Activated T-cell treated with anti-CD3 and anti-CD28 coated beads, Interleukin-2, amount 50 U/mL, for 24 hours (primary cell): Measurements from ENCODE around the gene ZCCHC24.

Experiments used
- DNase-seq: peaks from one replicate; pipeline ENCODE4 v3.0.0-alpha.2; 2020
- H3K27ac Mint-ChIP-seq: 2 replicates; pipeline ENCODE4 v1.8.0; 2020; ENCODE audit warnings: mild to moderate bottlenecking, mixed read lengths
- H3K27me3 Mint-ChIP-seq: 2 replicates; pipeline ENCODE4 v1.8.0; 2020; ENCODE audit warnings: mixed read lengths
- H3K36me3 Mint-ChIP-seq: 2 replicates; pipeline ENCODE4 v1.8.0; 2020; ENCODE audit warnings: low read depth, mixed read lengths
- H3K4me1 Mint-ChIP-seq: 2 replicates; pipeline ENCODE4 v1.8.0; 2020; ENCODE audit warnings: low read depth, mixed read lengths
- H3K4me3 Mint-ChIP-seq: 2 replicates; pipeline ENCODE4 v1.8.0; 2020; ENCODE audit warnings: mild to moderate bottlenecking, moderate library complexity, mixed read lengths
- H3K9me3 Mint-ChIP-seq: 2 replicates; pipeline ENCODE4 v1.8.0; 2020; ENCODE audit warnings: mixed read lengths

ZCCHC24 gene

GRCh38 chr10:79479283-79479909 lies 34.0 kb upstream of the ZCCHC24 start:
- peaks cover 16% of the 10 kb centered on the region for H3K27me3 Mint-ChIP-seq
- no peak for DNase-seq

DNA sequence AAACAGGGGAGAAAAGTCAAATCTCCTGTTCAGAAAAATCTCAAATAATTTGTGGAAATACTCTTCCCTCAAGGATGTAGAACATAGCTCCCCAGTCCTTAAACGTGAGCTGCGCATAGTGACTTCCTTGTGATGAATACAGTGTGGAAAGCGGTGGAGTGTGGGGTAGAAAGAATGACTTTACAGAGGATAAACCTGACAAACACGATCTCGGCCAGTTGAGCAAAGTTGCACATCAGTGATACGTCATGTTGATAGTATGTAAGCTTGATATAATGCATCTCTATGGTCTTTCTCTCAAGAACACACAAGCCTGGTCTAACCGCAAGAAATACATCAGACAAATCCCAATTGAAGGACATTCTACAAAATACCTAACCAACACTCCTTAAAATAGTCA lies 32.0 kb upstream of the ZCCHC24 start:
- H3K27me3 Mint-ChIP-seq: peaks cover 18% of the 10 kb centered on the region
- no peak overlapping the region for H3K4me3 Mint-ChIP-seq
- DNase-seq: no peak
- no peak overlapping the region for H3K27ac Mint-ChIP-seq
- no peaks in the 10 kb centered on the region for H3K36me3 Mint-ChIP-seq
- no peaks in the 10 kb centered on the region for H3K9me3 Mint-ChIP-seq
- H3K4me1 Mint-ChIP-seq: peaks cover 2% of the 10 kb centered on the region

More at GRCh38 chr10:79479283-79479909, 34.0 kb upstream of the ZCCHC24 start:
- Mint-ChIP-seq H3K36me3 (no peaks in the 10 kb centered on the region), H3K4me1 (peaks cover 2% of the 10 kb centered on the region), H3K4me3 (no peak overlapping the region), H3K9me3 (no peaks in the 10 kb centered on the region), H3K27ac (no peak overlapping the region)

DNA sequence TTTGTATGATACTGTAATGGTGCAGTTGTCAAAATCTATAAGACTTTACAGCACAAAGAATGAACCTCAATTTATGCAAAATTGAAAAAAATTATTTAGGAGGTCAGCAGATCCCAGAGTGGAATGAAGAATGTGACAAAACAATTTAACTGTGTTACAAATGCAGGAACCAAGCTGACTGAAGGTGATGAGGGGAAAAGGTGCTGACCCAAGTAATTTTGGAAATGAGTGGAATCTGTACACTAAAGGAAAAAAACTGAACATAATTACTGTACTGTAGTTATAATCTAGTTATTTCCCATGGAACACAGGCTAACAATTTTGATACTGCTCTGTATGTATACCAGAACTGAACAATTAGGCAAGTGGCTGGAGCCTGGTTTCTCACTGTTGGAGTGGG lies 31.2 kb upstream of the ZCCHC24 start:
- peaks cover 1% of the 10 kb centered on the region for H3K4me1 Mint-ChIP-seq
- no peaks in the 10 kb centered on the region for H3K9me3 Mint-ChIP-seq
- DNase-seq: no peak
- H3K27me3 Mint-ChIP-seq: peaks cover 18% of the 10 kb centered on the region
- no peaks in the 10 kb centered on the region for H3K36me3 Mint-ChIP-seq
- no peak overlapping the region for H3K4me3 Mint-ChIP-seq
- no peak overlapping the region for H3K27ac Mint-ChIP-seq

- no peaks in the 10 kb centered on the region for H3K36me3 Mint-ChIP-seq
- no peak overlapping the region for H3K27ac Mint-ChIP-seq
- H3K4me3 Mint-ChIP-seq: no peak overlapping the region
- peaks cover 18% of the 10 kb centered on the region for H3K27me3 Mint-ChIP-seq
- no peak for DNase-seq
- no peaks in the 10 kb centered on the region for H3K9me3 Mint-ChIP-seq
- H3K4me1 Mint-ChIP-seq: no peaks in the 10 kb centered on the region
Measured at GRCh38 chr10:79475877-79476276, 30.5 kb upstream of the ZCCHC24 start.

- Mint-ChIP-seq H3K9me3 (no peaks in the 10 kb centered on the region), H3K36me3 (no peaks in the 10 kb centered on the region), H3K4me1 (no peaks in the 10 kb centered on the region), H3K27me3 (peaks cover 18% of the 10 kb centered on the region), H3K4me3 (no peak overlapping the region), H3K27ac (no peak overlapping the region)
- DNase-seq: no peak
Measured at GRCh38 chr10:79475119-79475653, 29.8 kb upstream of the ZCCHC24 start.

DNA sequence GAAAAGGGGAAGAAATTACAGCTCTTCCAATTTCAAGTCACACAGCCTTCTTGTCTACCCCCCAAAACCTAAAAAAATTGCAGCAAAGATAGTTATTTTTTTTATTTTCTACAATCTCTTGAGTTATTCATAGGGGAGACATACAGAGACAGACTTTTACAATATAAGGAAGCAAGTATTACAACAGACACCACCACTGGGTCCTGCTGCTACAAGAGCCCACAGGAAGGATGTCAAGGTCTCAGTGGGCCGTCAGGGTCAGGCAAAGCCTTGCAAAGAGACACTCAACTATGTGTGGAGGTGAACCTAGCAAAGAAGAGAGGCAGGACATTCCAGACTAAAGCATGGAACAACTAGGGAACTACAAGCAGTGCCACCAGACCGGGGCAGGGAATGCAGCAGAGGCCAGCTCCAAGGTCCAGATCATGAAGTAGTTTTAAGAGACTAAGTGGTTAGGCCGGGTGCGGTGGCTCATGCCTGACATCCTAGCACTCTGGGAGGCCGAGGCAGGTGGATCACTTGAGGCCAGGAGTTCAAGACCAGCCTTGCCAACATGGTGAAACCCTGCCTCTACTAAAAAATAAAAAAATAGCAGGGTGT lies 28.2 kb upstream of the ZCCHC24 start:
- Mint-ChIP-seq H3K4me1 (no peaks in the 10 kb centered on the region), H3K27me3 (peaks cover 13% of the 10 kb centered on the region), H3K27ac (no peak overlapping the region), H3K4me3 (no peak overlapping the region), H3K9me3 (no peaks in the 10 kb centered on the region), H3K36me3 (no peaks in the 10 kb centered on the region)
- no peak for DNase-seq

DNA sequence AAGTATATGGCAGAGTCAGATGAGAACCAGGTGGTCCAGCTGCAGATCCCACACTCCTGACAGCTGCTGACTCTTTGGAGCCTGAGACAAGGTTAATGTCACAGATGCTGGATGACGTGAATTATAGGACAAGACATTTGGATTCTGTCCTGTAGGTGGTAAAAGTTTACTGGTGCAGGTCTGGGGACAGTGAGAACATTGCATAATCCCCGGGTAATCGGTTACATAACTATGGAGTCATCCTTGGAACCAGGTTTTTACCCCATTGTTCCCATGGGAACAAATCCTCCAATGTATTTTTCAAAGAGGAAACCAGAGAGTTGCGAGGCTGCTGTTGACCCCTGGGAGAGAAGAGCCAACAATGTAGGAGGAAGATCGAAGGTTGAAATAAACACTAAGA lies 27.5 kb upstream of the ZCCHC24 start:
- no peak for DNase-seq
- Mint-ChIP-seq H3K4me1 (no peaks in the 10 kb centered on the region), H3K4me3 (no peak overlapping the region), H3K27ac (no peak overlapping the region), H3K9me3 (no peaks in the 10 kb centered on the region), H3K27me3 (peaks cover 13% of the 10 kb centered on the region), H3K36me3 (no peaks in the 10 kb centered on the region)

DNA sequence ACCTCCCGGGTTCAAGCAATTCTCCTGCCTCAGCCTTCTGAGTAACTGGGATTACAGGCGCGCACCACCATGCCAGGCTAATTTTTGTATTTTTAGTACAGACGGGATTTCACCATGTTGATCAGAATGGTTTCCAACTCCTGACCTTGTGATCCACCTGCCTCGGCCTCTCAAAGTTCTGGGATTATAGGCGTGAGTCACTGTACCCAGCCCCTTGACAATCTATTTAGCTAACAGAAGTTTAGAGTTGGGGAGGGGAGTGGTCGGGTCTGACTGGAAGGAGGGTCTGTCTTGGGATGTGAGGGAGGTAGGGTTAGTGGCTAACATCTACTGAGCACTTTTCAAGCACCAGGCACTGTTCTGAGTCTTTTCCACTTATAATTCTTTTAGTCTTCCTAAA lies 27.0 kb upstream of the ZCCHC24 start:
- H3K36me3 Mint-ChIP-seq: no peaks in the 10 kb centered on the region
- H3K27me3 Mint-ChIP-seq: peaks cover 10% of the 10 kb centered on the region
- no peak for DNase-seq
- no peaks in the 10 kb centered on the region for H3K9me3 Mint-ChIP-seq
- H3K4me1 Mint-ChIP-seq: no peaks in the 10 kb centered on the region
- H3K4me3 Mint-ChIP-seq: no peak overlapping the region
- no peak overlapping the region for H3K27ac Mint-ChIP-seq

DNA sequence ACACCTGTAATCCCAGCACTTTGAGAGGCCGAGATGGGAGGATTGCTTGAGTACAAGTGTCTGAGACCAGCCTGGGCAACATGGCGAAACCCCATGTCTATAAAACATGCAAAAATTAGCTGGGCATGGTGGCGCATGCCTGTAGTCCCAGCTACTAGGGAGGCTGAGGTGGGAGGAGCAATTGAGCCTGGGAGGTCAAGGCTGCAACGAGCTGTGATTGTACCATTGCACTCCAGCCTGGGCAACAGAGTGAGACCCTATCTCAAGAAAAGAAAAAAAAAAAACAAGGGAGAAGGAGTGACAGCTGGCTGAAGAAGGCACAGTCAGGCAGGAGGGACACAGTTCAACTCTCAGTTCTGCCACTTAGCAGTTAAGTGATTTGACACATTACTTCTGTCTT lies 26.4 kb upstream of the ZCCHC24 start:
- H3K36me3 Mint-ChIP-seq: no peaks in the 10 kb centered on the region
- H3K4me1 Mint-ChIP-seq: no peaks in the 10 kb centered on the region
- no peak for DNase-seq
- no peak overlapping the region for H3K27ac Mint-ChIP-seq
- no peaks in the 10 kb centered on the region for H3K9me3 Mint-ChIP-seq
- H3K27me3 Mint-ChIP-seq: peaks cover 8% of the 10 kb centered on the region
- H3K4me3 Mint-ChIP-seq: no peak overlapping the region

DNA sequence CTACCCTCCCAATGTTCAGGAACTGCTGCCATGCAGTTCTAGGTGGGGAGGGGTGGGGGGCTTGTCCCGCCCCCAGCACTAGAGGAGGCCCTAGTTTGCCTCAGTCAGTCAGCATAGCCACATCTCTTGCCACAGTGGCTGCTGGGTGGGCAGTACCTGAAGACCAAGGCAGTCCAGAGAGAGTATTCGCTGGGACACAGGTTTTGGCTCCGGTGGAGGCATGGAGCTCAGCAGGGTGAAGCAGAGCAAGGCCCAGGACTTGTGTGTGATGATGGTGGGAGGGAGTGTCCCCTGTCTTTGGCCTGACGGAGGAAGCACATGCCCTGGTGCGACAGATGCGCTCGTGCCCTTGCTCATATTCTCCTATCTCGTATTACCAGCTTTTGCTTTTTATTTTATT lies 24.7 kb upstream of the ZCCHC24 start:
- H3K4me1 Mint-ChIP-seq: no peaks in the 10 kb centered on the region
- no peak overlapping the region for H3K27ac Mint-ChIP-seq
- no peak for DNase-seq
- no peaks in the 10 kb centered on the region for H3K36me3 Mint-ChIP-seq
- H3K27me3 Mint-ChIP-seq: peaks cover 2% of the 10 kb centered on the region
- H3K9me3 Mint-ChIP-seq: no peaks in the 10 kb centered on the region
- no peak overlapping the region for H3K4me3 Mint-ChIP-seq

GRCh38 chr10:79468841-79469585 lies 23.6 kb upstream of the ZCCHC24 start:
- Mint-ChIP-seq H3K9me3 (no peaks in the 10 kb centered on the region), H3K4me1 (no peaks in the 10 kb centered on the region), H3K4me3 (no peak overlapping the region), H3K27me3 (peaks cover 2% of the 10 kb centered on the region), H3K36me3 (no peaks in the 10 kb centered on the region), H3K27ac (no peak overlapping the region)
- DNase-seq: no peak

- DNase-seq: no peak
- Mint-ChIP-seq H3K4me1 (no peaks in the 10 kb centered on the region), H3K9me3 (no peaks in the 10 kb centered on the region), H3K4me3 (no peak overlapping the region), H3K36me3 (no peaks in the 10 kb centered on the region), H3K27me3 (no peaks in the 10 kb centered on the region), H3K27ac (no peak overlapping the region)
Measured at GRCh38 chr10:79468015-79468560, 22.7 kb upstream of the ZCCHC24 start.

- H3K36me3 Mint-ChIP-seq: no peaks in the 10 kb centered on the region
Measured at GRCh38 chr10:79465341-79465740, 19.9 kb upstream of the ZCCHC24 start.

DNA sequence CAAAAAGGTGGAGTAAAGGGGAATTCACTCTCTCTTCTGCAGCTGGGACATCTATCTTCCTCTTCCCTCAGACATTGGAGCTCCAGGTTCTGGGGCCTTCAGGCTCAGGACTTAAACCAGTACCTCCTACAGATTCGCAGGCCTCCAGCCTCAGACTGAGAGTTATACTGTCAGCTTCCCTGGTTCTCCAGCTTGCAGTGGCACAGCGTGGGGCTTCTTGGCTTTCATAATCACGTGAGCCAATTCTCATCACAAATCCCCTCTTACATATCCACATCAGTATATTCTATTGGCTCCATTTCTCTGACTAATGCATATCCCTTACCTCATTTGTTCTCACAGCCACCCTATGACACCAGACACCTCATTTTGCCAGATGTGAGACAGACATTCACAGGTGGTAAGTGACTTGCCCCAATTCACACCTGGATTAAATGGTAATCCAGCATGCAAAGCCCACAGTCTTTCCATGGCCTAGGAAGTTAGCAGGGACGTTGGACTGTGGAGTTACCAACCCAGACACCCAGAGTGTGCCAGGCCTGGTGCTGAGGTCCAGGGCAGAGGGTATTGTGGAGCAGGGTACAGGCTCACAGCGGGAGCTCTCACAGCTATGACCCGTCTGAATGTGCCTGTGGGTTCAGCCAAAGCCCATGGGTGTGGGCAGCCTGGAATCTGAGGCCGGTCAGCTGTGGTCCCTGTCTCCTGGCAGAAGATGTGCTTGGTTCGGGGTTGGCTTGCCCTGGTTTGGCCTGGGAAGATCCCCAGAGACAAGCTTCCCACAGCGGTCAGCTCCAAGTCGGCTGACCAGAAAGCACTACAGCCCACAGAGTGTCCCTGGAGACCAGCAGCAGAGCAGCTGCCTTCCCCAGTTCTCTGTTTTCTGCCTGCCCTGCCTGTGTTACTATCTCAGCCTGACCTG lies 18.4 kb upstream of the ZCCHC24 start:
- Mint-ChIP-seq H3K4me1 (no peaks in the 10 kb centered on the region), H3K9me3 (no peaks in the 10 kb centered on the region), H3K4me3 (no peak overlapping the region), H3K27ac (no peak overlapping the region), H3K27me3 (no peaks in the 10 kb centered on the region), H3K36me3 (no peaks in the 10 kb centered on the region)
- no peak for DNase-seq

More at GRCh38 chr10:79465341-79465740, 19.9 kb upstream of the ZCCHC24 start:
- Mint-ChIP-seq H3K27me3 (no peaks in the 10 kb centered on the region), H3K27ac (no peak overlapping the region), H3K9me3 (no peaks in the 10 kb centered on the region), H3K4me1 (no peaks in the 10 kb centered on the region), H3K4me3 (no peak overlapping the region)
- DNase-seq: no peak
